WTC11 (cell line): ENCODE measurements around the gene TMEM18.

Experiments
- ETV6 ChIP-seq: sonication (generic); formaldehyde crosslinking; IDR thresholded peaks from 2 replicates; pipeline ENCODE4 v1.8.1; 2022; ENCODE audit warnings: mild to moderate bottlenecking, missing genetic modification reagents
- NR1H2 ChIP-seq: sonication (generic); formaldehyde crosslinking; IDR thresholded peaks from 2 replicates; pipeline ENCODE4 v1.9.0; 2021; ENCODE audit warnings: mild to moderate bottlenecking, moderate library complexity, missing genetic modification reagents
- ZNF396 ChIP-seq: fragments of 250-450 bp; sonication (Bioruptor Pico); IDR thresholded peaks from 2 replicates; pipeline ENCODE4 v1.8.0; 2021; ENCODE audit warnings: mild to moderate bottlenecking, moderate library complexity, borderline replicate concordance
- TF ChIP-seq, protein P1 (sequence below): fragments of 200-600 bp; IDR thresholded peaks from 2 replicates; pipeline ENCODE4 v1.8.0; 2022; ENCODE audit warnings: antibody characterized with exemption
- TF ChIP-seq, protein P2 (sequence below): sonication (generic); formaldehyde crosslinking; conservative IDR thresholded peaks from 2 replicates; pipeline ENCODE4 v1.8.1; 2022; ENCODE audit warnings: mild to moderate bottlenecking, missing genetic modification reagents
- TF ChIP-seq, protein P3 (sequence below): sonication (generic); formaldehyde crosslinking; IDR thresholded peaks from 2 replicates; pipeline ENCODE4 v1.8.1; 2022; ENCODE audit warnings: low read depth, mild to moderate bottlenecking, moderate library complexity, missing genetic modification reagents, borderline replicate concordance
- TF ChIP-seq, protein P4 (sequence below): sonication (generic); formaldehyde crosslinking; IDR thresholded peaks from 2 replicates; pipeline ENCODE4 v1.8.1; 2022; ENCODE audit warnings: missing genetic modification reagents, borderline replicate concordance

DNA sequence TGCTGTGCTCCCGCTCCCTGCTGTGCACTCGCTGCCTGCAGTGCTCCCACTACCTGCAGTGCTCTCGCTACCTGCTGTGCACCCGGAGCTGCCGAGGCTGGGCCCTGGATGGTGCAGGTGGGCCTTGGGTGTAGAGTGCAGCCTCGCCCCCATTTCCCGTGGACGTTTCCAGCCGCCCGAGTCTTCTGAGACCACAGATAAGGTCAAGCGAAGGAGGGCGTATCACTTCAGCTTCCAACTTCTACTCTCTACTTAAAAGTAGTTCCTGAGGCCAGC, 15.9 kb downstream of the TMEM18 start:
- TF ChIP-seq, protein P1, sequence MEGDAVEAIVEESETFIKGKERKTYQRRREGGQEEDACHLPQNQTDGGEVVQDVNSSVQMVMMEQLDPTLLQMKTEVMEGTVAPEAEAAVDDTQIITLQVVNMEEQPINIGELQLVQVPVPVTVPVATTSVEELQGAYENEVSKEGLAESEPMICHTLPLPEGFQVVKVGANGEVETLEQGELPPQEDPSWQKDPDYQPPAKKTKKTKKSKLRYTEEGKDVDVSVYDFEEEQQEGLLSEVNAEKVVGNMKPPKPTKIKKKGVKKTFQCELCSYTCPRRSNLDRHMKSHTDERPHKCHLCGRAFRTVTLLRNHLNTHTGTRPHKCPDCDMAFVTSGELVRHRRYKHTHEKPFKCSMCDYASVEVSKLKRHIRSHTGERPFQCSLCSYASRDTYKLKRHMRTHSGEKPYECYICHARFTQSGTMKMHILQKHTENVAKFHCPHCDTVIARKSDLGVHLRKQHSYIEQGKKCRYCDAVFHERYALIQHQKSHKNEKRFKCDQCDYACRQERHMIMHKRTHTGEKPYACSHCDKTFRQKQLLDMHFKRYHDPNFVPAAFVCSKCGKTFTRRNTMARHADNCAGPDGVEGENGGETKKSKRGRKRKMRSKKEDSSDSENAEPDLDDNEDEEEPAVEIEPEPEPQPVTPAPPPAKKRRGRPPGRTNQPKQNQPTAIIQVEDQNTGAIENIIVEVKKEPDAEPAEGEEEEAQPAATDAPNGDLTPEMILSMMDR = no peak
- no peak for TF ChIP-seq NR1H2 (CRISPR knock-in tag)
- TF ChIP-seq, protein P2, sequence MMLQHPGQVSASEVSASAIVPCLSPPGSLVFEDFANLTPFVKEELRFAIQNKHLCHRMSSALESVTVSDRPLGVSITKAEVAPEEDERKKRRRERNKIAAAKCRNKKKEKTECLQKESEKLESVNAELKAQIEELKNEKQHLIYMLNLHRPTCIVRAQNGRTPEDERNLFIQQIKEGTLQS (CRISPR knock-in tag) = no peak
- TF ChIP-seq, protein P3, sequence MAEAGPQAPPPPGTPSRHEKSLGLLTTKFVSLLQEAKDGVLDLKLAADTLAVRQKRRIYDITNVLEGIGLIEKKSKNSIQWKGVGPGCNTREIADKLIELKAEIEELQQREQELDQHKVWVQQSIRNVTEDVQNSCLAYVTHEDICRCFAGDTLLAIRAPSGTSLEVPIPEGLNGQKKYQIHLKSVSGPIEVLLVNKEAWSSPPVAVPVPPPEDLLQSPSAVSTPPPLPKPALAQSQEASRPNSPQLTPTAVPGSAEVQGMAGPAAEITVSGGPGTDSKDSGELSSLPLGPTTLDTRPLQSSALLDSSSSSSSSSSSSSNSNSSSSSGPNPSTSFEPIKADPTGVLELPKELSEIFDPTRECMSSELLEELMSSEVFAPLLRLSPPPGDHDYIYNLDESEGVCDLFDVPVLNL (CRISPR knock-in tag) = no peak
- no peak for TF ChIP-seq ETV6 (CRISPR knock-in tag)
- no peak for TF ChIP-seq ZNF396 (CRISPR knock-in tag)
- TF ChIP-seq, protein P4, sequence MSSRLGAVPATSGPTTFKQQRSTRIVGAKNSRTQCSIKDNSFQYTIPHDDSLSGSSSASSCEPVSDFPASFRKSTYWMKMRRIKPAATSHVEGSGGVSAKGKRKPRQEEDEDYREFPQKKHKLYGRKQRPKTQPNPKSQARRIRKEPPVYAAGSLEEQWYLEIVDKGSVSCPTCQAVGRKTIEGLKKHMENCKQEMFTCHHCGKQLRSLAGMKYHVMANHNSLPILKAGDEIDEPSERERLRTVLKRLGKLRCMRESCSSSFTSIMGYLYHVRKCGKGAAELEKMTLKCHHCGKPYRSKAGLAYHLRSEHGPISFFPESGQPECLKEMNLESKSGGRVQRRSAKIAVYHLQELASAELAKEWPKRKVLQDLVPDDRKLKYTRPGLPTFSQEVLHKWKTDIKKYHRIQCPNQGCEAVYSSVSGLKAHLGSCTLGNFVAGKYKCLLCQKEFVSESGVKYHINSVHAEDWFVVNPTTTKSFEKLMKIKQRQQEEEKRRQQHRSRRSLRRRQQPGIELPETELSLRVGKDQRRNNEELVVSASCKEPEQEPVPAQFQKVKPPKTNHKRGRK (CRISPR knock-in tag) = no peak
